ENCODE measurements around the gene RNF144A. TPM values are rescaled to one million over a fixed set of nuclear protein-coding genes. Genes with fewer than 3 reads are reported as not detected.

Gene RNF144A
- total RNA-seq, 1 donor from 2014 or later: 39.9 TPM

- H3K36me3 Mint-ChIP-seq (ENCODE audit: insufficient read depth): peaks cover 16% of the 10 kb centered on the region
- H3K4me3 Mint-ChIP-seq (ENCODE audit: low read depth): no peak overlapping the region
- no peak for DNase-seq (ENCODE audit: low spot score, unreplicated experiment)
- no peak for TF ChIP-seq CTCF (IDR thresholded peaks at IDR 0.05; ENCODE audit: unreplicated experiment)
- peaks cover 2% of the 10 kb centered on the region for H3K4me1 Mint-ChIP-seq (ENCODE audit: low read depth)
- H3K27ac Mint-ChIP-seq: no peak overlapping the region
- no peaks in the 10 kb centered on the region for H3K27me3 Mint-ChIP-seq
- H3K9me3 Mint-ChIP-seq (ENCODE audit: low read depth): no peaks in the 10 kb centered on the region
Observed at GRCh38 chr2:7045601-7046590, 128.7 kb downstream of the RNF144A start.

GRCh38 chr2:7047661-7048060 lies 130.4 kb downstream of the RNF144A start:
- Mint-ChIP-seq H3K9me3 (ENCODE audit: low read depth) (no peaks in the 10 kb centered on the region), H3K27ac (no peak overlapping the region), H3K4me3 (ENCODE audit: low read depth) (no peak overlapping the region), H3K36me3 (ENCODE audit: insufficient read depth) (peaks cover 15% of the 10 kb centered on the region), H3K4me1 (ENCODE audit: low read depth) (peaks cover 2% of the 10 kb centered on the region), H3K27me3 (no peaks in the 10 kb centered on the region)
- no peak for TF ChIP-seq CTCF (IDR thresholded peaks at IDR 0.05; ENCODE audit: unreplicated experiment)
- DNase-seq (ENCODE audit: low spot score, unreplicated experiment): no peak

- Mint-ChIP-seq H3K4me1 (ENCODE audit: low read depth) (peaks cover 2% of the 10 kb centered on the region), H3K27me3 (no peaks in the 10 kb centered on the region), H3K4me3 (ENCODE audit: low read depth) (no peak overlapping the region), H3K36me3 (ENCODE audit: insufficient read depth) (peaks cover 15% of the 10 kb centered on the region), H3K27ac (no peak overlapping the region), H3K9me3 (ENCODE audit: low read depth) (no peaks in the 10 kb centered on the region)
- no peak for DNase-seq (ENCODE audit: low spot score, unreplicated experiment)
- no peak for TF ChIP-seq CTCF (IDR thresholded peaks at IDR 0.05; ENCODE audit: unreplicated experiment)
Observed at GRCh38 chr2:7048762-7049294, 131.6 kb downstream of the RNF144A start.

GRCh38 chr2:7052404-7052803 lies 135.2 kb downstream of the RNF144A start:
- H3K36me3 Mint-ChIP-seq (ENCODE audit: insufficient read depth): peaks cover 5% of the 10 kb centered on the region
- no peak overlapping the region for H3K27ac Mint-ChIP-seq
- no peak overlapping the region for H3K4me3 Mint-ChIP-seq (ENCODE audit: low read depth)
- TF ChIP-seq CTCF (IDR thresholded peaks at IDR 0.05; ENCODE audit: unreplicated experiment): no peak
- H3K27me3 Mint-ChIP-seq: no peaks in the 10 kb centered on the region
- no peak for DNase-seq (ENCODE audit: low spot score, unreplicated experiment)
- H3K9me3 Mint-ChIP-seq (ENCODE audit: low read depth): no peaks in the 10 kb centered on the region
- H3K4me1 Mint-ChIP-seq (ENCODE audit: low read depth): peaks cover 2% of the 10 kb centered on the region

GRCh38 chr2:7053650-7054265 lies 136.5 kb downstream of the RNF144A start:
- H3K27me3 Mint-ChIP-seq: no peaks in the 10 kb centered on the region
- no peak for DNase-seq (ENCODE audit: low spot score, unreplicated experiment)
- H3K27ac Mint-ChIP-seq: peak overlapping the region; percentile 22
- peaks cover 2% of the 10 kb centered on the region for H3K36me3 Mint-ChIP-seq (ENCODE audit: insufficient read depth)
- no peak for TF ChIP-seq CTCF (IDR thresholded peaks at IDR 0.05; ENCODE audit: unreplicated experiment)
- no peak overlapping the region for H3K4me3 Mint-ChIP-seq (ENCODE audit: low read depth)
- H3K4me1 Mint-ChIP-seq (ENCODE audit: low read depth): peaks cover 5% of the 10 kb centered on the region
- no peaks in the 10 kb centered on the region for H3K9me3 Mint-ChIP-seq (ENCODE audit: low read depth)
